Keratinocyte (primary cell): ENCODE data around the gene DIDO1. TPM values are rescaled to one million over a fixed set of nuclear protein-coding genes. Genes with fewer than 3 reads are reported as not detected.

Experiments
- DNase-seq: peaks from one replicate; pipeline ENCODE4 v3.0.0-alpha.2; 2011; ENCODE audit warnings: low read depth, missing footprints, low spot score
- FAIRE-seq: peaks from 2 replicates; lab custom pipeline; 2011; peaks lifted over from hg19 to GRCh38; lab: Jason Lieb, UNC
- H2AFZ ChIP-seq: 2 replicates; pipeline ENCODE4 v1.6.0; 2012; ENCODE audit warnings: low read length, control low read depth, inconsistent platforms; ENCODE audit not compliant: control insufficient read depth
- H3K27ac ChIP-seq: 2 replicates; pipeline ENCODE4 v1.5.1; 2011; ENCODE audit warnings: low read length; ENCODE audit not compliant: control insufficient read depth, insufficient read depth
- H3K27me3 ChIP-seq: 3 replicates; pipeline ENCODE4 v1.6.0; 2011; ENCODE audit warnings: low read length; ENCODE audit not compliant: control insufficient read depth, insufficient read depth; ENCODE audit errors: extremely low read depth
- H3K36me3 ChIP-seq, 2 experiments: 2 replicates in 1 of 2; 3 replicates in 1 of 2; pipeline ENCODE4 v1.5.1; 2011; ENCODE audit warnings: low read length in 2 of 2, mild to moderate bottlenecking in 1 of 2; ENCODE audit not compliant: control insufficient read depth in 2 of 2, insufficient read depth in 2 of 2; ENCODE audit errors: extremely low read depth in 1 of 2
- H3K4me1 ChIP-seq: 3 replicates; pipeline ENCODE4 v1.5.1; 2011; ENCODE audit warnings: low read length; ENCODE audit not compliant: control insufficient read depth, insufficient read depth; ENCODE audit errors: extremely low read depth
- H3K4me2 ChIP-seq: 3 replicates; pipeline ENCODE4 v1.6.0; 2011; ENCODE audit warnings: low read depth, low read length; ENCODE audit not compliant: control insufficient read depth, insufficient read depth; ENCODE audit errors: extremely low read depth
- H3K4me3 ChIP-seq, 3 experiments: fragments of 200-600 bp in 1 of 3; sonication (generic) in 1 of 3; 2 replicates in 2 of 3; 3 replicates in 1 of 3; pipeline ENCODE4 v1.5.1; 2011 to 2016; ENCODE audit warnings: low read length in 3 of 3, mild to moderate bottlenecking in 3 of 3, control low read depth in 2 of 3, inconsistent platforms in 1 of 3, low read depth in 1 of 3, mixed read lengths in 1 of 3, mixed run types in 1 of 3, moderate library complexity in 1 of 3; ENCODE audit not compliant: control insufficient read depth in 2 of 3, insufficient read depth in 2 of 3; ENCODE audit errors: extremely low read depth in 1 of 3
- H3K79me2 ChIP-seq: 2 replicates; pipeline ENCODE4 v1.6.0; 2012; ENCODE audit warnings: low read length; ENCODE audit not compliant: control insufficient read depth, insufficient read depth
- H3K9ac ChIP-seq: 3 replicates; pipeline ENCODE4 v1.6.0; 2011; ENCODE audit warnings: low read length; ENCODE audit not compliant: control insufficient read depth, insufficient read depth; ENCODE audit errors: extremely low read depth
- H3K9me1 ChIP-seq: 3 replicates; pipeline ENCODE4 v1.6.0; 2011; ENCODE audit warnings: low read length; ENCODE audit not compliant: control insufficient read depth, insufficient read depth; ENCODE audit errors: extremely low read depth
- H3K9me3 ChIP-seq: 2 replicates; pipeline ENCODE4 v1.5.1; 2012; ENCODE audit warnings: low read depth, low read length; ENCODE audit not compliant: control insufficient read depth
- H4K20me1 ChIP-seq: 3 replicates; pipeline ENCODE4 v1.6.0; 2011; ENCODE audit warnings: low read length; ENCODE audit not compliant: control insufficient read depth, insufficient read depth; ENCODE audit errors: extremely low read depth
- CTCF ChIP-seq, 3 experiments: IDR thresholded peaks in 1 of 3; conservative IDR thresholded peaks in 1 of 3; optimal IDR thresholded peaks in 1 of 3; 2 replicates in 2 of 3; 3 replicates in 1 of 3; pipeline versions ENCODE3 to v1.5.1; 2011; ENCODE audit warnings: low read length in 3 of 3, mild to moderate bottlenecking in 3 of 3, moderate library complexity in 2 of 3, control low read depth in 1 of 3, inconsistent platforms in 1 of 3; ENCODE audit not compliant: insufficient read depth in 2 of 3; ENCODE audit errors: extremely low read depth in 1 of 3
- EZH2 ChIP-seq: IDR thresholded peaks from one replicate; pipeline ENCODE4 v1.6.1; 2012; ENCODE audit warnings: inconsistent platforms, mild to moderate bottlenecking, low read length, moderate library complexity
- dilution Hi-C: fragments of 300-500 bp; cut with MboI; formaldehyde crosslinking; loops from one replicate; pipeline ENCODE4 v1.7.0; 2020; ENCODE audit warnings: low sequenced_read_pairs; ENCODE audit not compliant: extremely low pct_ligation_motif_present
- polyA plus RNA-seq, 5 experiments: library from polyadenylated mRNA; depleted of rRNA in 3 of 5; stranded (reverse) in 3 of 5; stranded (forward) in 1 of 5; unstranded in 1 of 5; fragments of >200 nt; gene quantifications; 1 replicate in 1 of 5; 2 replicates in 3 of 5; 3 replicates in 1 of 5; pipeline versions ENCODE4 v1.2.1 to v1.2.3, GENCODE V29; 2011 to 2012; ENCODE audit warnings: missing spikeins in 2 of 5, low read depth in 1 of 5, low replicate concordance in 1 of 5

Gene DIDO1
- polyA plus RNA-seq, 1 donor (not counting 4 experiments of a cell fraction or from before 2014, with no cell fraction given) = 14.2 TPM

GRCh38 chr20:62931464-62931863, 5.2 kb upstream of the DIDO1 start:
- H3K4me3 ChIP-seq = no peak overlapping the region
- no peak overlapping the region for H3K9ac ChIP-seq
- dilution Hi-C loops = no loop called here
- H4K20me1 ChIP-seq = no peaks in the 10 kb centered on the region
- H3K79me2 ChIP-seq = peaks cover 95% of the 10 kb centered on the region
- DNase-seq (no peak), FAIRE-seq (no peak)
- TF ChIP-seq EZH2 (no peak), CTCF (optimal IDR thresholded peaks at IDR 0.05 in 1 of 3, IDR thresholded peaks at IDR 0.05 in 1 of 3, conservative IDR thresholded peaks at IDR 0.05 in 1 of 3; ENCODE audit: extremely low read depth in 1 of 3, insufficient read depth in 2 of 3, low read length in 3 of 3) (no peak)
- H3K4me2 ChIP-seq = no peak overlapping the region
- H3K9me1 ChIP-seq = no peaks in the 10 kb centered on the region
- H3K4me1 ChIP-seq = peaks cover 23% of the 10 kb centered on the region
- H3K9me3 ChIP-seq = no peaks in the 10 kb centered on the region
- H3K27ac ChIP-seq = no peak overlapping the region
- H2AFZ ChIP-seq = no peak overlapping the region
- H3K27me3 ChIP-seq = no peaks in the 10 kb centered on the region
- H3K36me3 ChIP-seq = peaks cover 17 to 25% of the 10 kb centered on the region in 2 experiments

GRCh38 chr20:62929051-62929538, 2.8 kb upstream of the DIDO1 start:
- Histone ChIP-seq H4K20me1 (peaks cover 6% of the 10 kb centered on the region), H3K79me2 (peaks cover 91% of the 10 kb centered on the region), H3K27me3 (no peaks in the 10 kb centered on the region), H3K9me1 (no peaks in the 10 kb centered on the region), H3K9ac (peak overlapping the region; percentile 58), H3K4me1 (peaks cover 22% of the 10 kb centered on the region), H3K27ac (peak overlapping the region; percentile 62), H3K36me3 (peaks cover 5 to 8% of the 10 kb centered on the region in 2 experiments), H3K4me3 (peak overlapping the region; percentile 39 to 65 (median 56)), H2AFZ (no peak overlapping the region), H3K4me2 (peak overlapping the region; percentile 87), H3K9me3 (no peaks in the 10 kb centered on the region)
- DNase-seq (no peak), FAIRE-seq (no peak)
- TF ChIP-seq CTCF (optimal IDR thresholded peaks at IDR 0.05 in 1 of 3, IDR thresholded peaks at IDR 0.05 in 1 of 3, conservative IDR thresholded peaks at IDR 0.05 in 1 of 3; ENCODE audit: extremely low read depth in 1 of 3, insufficient read depth in 2 of 3, low read length in 3 of 3) = no peak
- no peak for TF ChIP-seq EZH2
- dilution Hi-C loops = no loop called here
